ENCODE measurements around the gene OMD. TPM values are rescaled to one million over a fixed set of nuclear protein-coding genes. Genes with fewer than 3 reads are reported as not detected.

Gene OMD
- total RNA-seq: not detected in 2 replicates

GRCh38 chr9:92424340-92424739, at the start of gene OMD:
TSS of gene OMD (minus strand) at chr9:92424471. CDS start at chr9:92417558, 6,913 bp downstream.

GRCh38 chr9:92404042-92404836, 20.0 kb downstream of the OMD start, which contains the start of gene OGN:
TSS of gene OGN (minus strand) at chr9:92404578. CDS start at chr9:92403407, 1,171 bp downstream.

Other genes starting within 250 kb of the OMD start
- 335 and 619 TPM in 2 replicates for gene IARS1, start 130.8 kb downstream of the OMD start, total RNA-seq
- 26.9 and 27.3 TPM in 2 replicates for gene NOL8, start 99.1 kb downstream of the OMD start, total RNA-seq
- 1.5 and 7.7 TPM in 2 replicates for gene CENPP, start 98.5 kb downstream of the OMD start, total RNA-seq
- not detected in 2 replicates for gene OGN, start 19.9 kb downstream of the OMD start, total RNA-seq
- gene ASPN, start 58.0 kb upstream of the OMD start, total RNA-seq: 0.44 and 0.57 TPM in 2 replicates
- gene ECM2, start 111.5 kb upstream of the OMD start, total RNA-seq: 0.29 and 1.5 TPM in 2 replicates
- 10.9 and 17.2 TPM in 2 replicates for gene IPPK, start 245.7 kb upstream of the OMD start, total RNA-seq